GM12892 (cell line): ENCODE data around the gene RBMS1.

ENCODE experiments used
- POLR2A ChIP-seq: IDR thresholded peaks from 2 replicates; pipeline ENCODE4 v1.6.1; 2011; ENCODE audit warnings: low read depth, low read length, control low read depth
- POLR2AphosphoS5 ChIP-seq: IDR thresholded peaks from 2 replicates; pipeline ENCODE4 v1.6.1; 2011; ENCODE audit warnings: low read depth, low read length, control low read depth

DNA sequence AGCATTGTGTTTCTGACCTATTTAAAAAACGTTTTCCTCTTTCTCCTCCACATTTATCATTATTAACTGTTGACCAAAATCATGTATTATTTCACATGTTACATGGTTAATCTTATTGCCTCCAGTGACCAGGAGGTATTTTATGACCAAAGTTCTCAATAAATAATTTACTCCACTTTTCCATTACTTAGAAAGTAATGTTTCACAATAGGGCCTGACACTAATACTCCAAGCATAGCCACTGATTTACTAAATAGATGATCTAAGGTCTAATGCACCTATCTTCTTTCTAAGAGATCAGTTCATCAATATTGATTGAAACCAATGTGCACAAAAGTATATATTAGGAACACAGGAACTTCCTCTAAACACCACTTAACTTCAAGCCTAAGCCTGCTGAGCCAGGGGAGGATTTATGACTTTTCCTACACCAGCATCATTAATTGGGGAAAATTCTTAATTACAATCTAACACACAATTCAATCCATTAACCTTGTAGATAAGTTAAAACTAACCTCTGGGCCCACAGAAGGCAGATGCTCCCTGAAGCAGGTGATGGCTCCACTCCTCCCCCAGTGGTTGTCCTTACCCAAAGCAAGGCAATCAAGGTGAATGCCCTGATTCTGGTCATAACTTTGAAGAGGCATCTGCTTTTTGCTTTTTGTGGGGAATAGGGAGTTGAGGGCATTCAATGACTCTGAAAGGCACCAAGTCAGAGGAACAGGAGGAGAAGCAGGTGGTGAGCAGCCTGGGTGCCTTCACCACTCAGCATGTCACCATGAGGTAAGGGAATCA lies 33.9 kb downstream of the RBMS1 start:
- TF ChIP-seq POLR2A (no peak), POLR2AphosphoS5 (no peak)
